ENCODE data around the gene GRM4. TPM values are rescaled to one million over a fixed set of nuclear protein-coding genes. Genes with fewer than 3 reads are reported as not detected.

Gene GRM4
- polyA plus RNA-seq, 4 donors = 0.07 to 0.09 TPM; not detected in 2

DNA sequence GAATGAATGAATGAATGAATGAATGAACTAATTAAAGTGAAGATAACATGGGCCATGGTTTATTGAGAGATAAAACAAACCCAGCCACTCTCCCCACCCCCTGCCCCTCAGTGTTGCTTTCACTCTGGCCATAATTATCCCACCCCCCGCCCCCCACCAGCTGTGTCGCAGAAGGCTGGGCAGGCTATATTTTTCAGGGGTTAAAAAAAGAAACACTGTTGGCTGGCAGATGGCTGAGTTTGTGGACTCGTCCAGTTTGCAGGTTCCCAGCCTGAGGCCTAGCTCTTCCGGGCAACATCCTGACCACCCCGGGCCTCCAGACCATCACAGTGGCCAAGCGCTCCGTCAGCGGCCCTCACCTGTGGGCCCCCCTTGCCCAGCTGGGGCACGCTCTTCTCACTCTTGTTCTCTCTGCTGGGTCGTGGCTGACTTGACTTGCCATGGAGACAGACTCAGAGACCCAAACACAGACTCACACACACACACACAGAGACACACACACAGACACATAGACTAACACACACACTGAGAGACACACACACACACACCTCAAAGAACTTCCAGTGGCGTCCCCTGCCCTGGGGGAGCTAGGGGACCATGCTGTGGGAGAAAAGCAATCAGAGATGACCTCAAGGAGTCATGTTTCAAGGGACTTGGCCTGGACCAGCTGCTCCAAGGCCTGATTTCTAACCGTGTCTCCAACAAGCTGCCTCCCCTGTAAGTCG is 2.2 kb upstream of the GRM4 start:
- FAIRE-seq (no peak), DNase-seq (no peak)
- peaks cover 12 to 92% (median 25%) of the 10 kb centered on the region in 3 donors for H3K27me3 ChIP-seq (ENCODE audit: control insufficient read depth in 3 of 3, insufficient read depth in 3 of 3, low read length in 3 of 3)
- H3K4me3 ChIP-seq (ENCODE audit: low read depth in 1 of 3, low read length in 3 of 3) = no peak overlapping the region
- H3K36me3 ChIP-seq (ENCODE audit: control insufficient read depth in 3 of 3, insufficient read depth in 2 of 3, low read depth in 1 of 3, low read length in 3 of 3) = no peaks in the 10 kb centered on the region
- no peak overlapping the region for H3K27ac ChIP-seq (ENCODE audit: low read depth in 1 of 3, low read length in 2 of 3)
- WGBS, 3 donors = 73 to 75% (median 73%) methylated on average over 13 of the region's 13 CpGs
- no peaks in the 10 kb centered on the region for H3K9me3 ChIP-seq (ENCODE audit: control insufficient read depth in 2 of 2, insufficient read depth in 1 of 2, low read depth in 1 of 2, low read length in 1 of 2)
- H3K4me1 ChIP-seq (ENCODE audit: control insufficient read depth in 3 of 3, insufficient read depth in 2 of 3, low read depth in 1 of 3, low read length in 2 of 3) = peaks cover 0 to 11% (median 0%) of the 10 kb centered on the region in 3 donors

DNA sequence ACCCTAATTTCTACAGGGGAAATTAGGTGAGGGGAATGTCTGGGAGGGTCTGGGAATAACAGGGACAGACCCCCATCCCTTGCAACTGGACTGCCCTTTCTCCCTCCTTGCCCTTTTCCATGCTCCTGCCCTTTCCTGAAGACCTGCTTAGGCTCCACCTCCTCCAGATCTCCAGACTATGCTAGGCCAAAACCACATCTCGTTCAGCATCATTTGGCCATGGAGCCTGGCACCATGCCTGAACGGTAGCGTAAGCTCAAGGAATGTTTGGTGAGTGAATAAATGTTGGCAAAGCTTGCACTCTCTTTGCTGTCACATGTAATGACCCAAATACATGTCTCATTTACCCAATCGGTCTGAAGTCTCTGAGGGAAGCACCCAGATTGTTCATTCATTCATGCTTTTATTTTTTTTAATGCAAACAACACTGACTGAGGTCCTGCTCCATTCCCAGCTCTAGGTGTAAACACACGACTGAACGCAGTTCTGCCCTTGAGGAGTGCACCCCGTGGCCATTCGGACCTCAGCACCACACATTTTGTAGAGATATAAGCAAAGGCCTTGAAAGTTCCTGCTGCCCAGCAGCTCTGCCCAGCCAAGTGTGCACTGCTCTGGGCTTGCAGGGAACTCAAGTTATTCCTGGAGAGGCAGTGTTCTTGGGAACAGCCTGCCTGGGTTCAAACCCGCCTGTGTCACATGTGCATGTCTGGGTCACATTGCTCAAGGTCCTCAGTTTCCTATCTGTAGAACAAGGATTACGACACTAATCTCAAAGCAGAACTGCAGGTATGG is 1.1 kb upstream of the GRM4 start:
- DNase-seq (no peak), FAIRE-seq (no peak)
- Histone ChIP-seq H3K4me1 (ENCODE audit: control insufficient read depth in 3 of 3, insufficient read depth in 2 of 3, low read depth in 1 of 3, low read length in 2 of 3) (peaks cover 0 to 11% (median 0%) of the 10 kb centered on the region in 3 donors), H3K36me3 (ENCODE audit: control insufficient read depth in 3 of 3, insufficient read depth in 2 of 3, low read depth in 1 of 3, low read length in 3 of 3) (no peaks in the 10 kb centered on the region), H3K9me3 (ENCODE audit: control insufficient read depth in 2 of 2, insufficient read depth in 1 of 2, low read depth in 1 of 2, low read length in 1 of 2) (no peaks in the 10 kb centered on the region), H3K27me3 (ENCODE audit: control insufficient read depth in 3 of 3, insufficient read depth in 3 of 3, low read length in 3 of 3) (peaks cover 12 to 93% (median 33%) of the 10 kb centered on the region in 3 donors), H3K4me3 (ENCODE audit: low read depth in 1 of 3, low read length in 3 of 3) (no peak overlapping the region), H3K27ac (ENCODE audit: low read depth in 1 of 3, low read length in 2 of 3) (no peak overlapping the region)
- WGBS, 3 donors = 68 to 76% (median 74%) methylated on average over 10 of the region's 10 CpGs

DNA sequence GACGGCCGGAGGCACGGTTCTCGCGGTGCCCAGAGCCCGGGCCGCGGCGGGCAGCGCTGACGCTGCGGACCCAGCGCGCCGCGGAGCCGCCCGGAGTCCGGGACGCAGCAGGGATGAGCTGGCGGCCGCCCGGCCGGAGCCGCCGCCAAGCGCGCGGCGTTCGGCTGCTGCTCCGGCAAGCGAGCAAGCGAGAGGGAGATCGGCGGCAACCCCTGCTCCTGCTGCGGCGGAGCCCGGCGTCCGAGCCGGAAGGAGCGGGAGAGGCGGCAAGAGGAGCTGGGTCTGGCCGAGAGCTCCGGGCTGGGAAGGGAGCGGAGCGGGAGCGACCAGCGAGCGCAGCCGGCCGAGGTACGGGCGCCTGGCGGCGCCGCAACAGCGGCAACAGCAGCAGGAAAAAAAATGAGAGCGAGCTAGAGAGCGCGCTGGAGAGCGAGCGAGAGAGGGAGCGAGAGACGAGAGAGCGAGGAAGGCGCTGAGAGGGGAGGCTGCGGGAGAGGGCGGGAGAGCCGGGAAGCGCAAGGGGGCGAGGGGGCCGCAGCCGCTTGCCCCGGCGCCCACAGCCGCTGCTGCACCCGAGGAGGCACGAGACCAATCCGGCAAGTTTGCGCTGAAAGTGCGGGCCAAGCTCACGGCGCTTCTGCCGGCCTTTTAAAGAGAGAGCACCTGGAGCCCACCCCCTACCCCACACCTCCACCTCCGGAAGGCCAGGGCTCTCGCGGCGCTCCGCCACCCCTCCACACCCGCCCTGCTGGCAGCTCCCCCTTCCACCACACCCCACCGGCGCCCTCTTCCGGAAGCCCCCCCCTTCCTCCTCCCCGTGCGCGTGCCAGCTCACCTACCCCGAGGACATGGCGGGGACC is 496 bp downstream of the GRM4 start:
- Histone ChIP-seq H3K4me1 (ENCODE audit: control insufficient read depth in 3 of 3, insufficient read depth in 2 of 3, low read depth in 1 of 3, low read length in 2 of 3) (peaks cover 0 to 11% (median 0%) of the 10 kb centered on the region in 3 donors), H3K9me3 (ENCODE audit: control insufficient read depth in 2 of 2, insufficient read depth in 1 of 2, low read depth in 1 of 2, low read length in 1 of 2) (no peaks in the 10 kb centered on the region), H3K27ac (ENCODE audit: low read depth in 1 of 3, low read length in 2 of 3) (no peak overlapping the region), H3K36me3 (ENCODE audit: control insufficient read depth in 3 of 3, insufficient read depth in 2 of 3, low read depth in 1 of 3, low read length in 3 of 3) (no peaks in the 10 kb centered on the region), H3K4me3 (ENCODE audit: low read depth in 1 of 3, low read length in 3 of 3) (peak overlapping the region in 1 of 3 donors; percentile 41), H3K27me3 (ENCODE audit: control insufficient read depth in 3 of 3, insufficient read depth in 3 of 3, low read length in 3 of 3) (peaks cover 12 to 94% (median 31%) of the 10 kb centered on the region in 3 donors)
- no peak for FAIRE-seq
- 0 to 1% (median 1%) methylated on average over 78 to 100 of the region's 100 CpGs for WGBS, 3 donors
- peak; percentile 2 to 51 for DNase-seq

DNA sequence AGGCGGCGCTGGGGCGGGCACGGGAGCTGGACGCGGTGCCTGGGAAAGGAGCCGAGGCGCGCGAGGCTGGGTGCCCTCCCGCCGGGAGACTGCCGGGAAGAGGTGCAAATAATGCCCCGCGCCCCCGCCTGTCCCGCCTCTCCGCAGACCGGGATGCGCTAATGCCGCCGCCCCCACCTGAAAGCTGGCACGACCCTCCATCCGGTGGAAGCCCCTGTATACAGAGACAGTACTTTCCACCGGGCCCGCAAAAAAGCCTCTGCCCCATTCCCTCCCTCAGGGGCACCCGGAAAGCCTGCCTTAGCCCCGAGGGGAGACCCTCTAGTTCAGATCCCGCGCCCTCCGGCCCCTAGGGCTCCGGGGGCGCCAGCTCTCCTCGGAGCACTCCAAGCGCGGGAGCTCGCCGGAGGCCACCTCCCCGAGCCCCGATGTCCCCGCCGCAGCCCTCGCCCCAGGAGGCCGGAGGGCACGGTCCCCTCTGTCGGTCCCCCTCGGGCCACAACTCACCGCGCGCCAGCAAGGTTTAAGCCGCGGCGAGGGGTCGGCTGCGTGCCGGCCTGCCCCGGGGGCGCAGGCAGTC is 1.2 kb downstream of the GRM4 start:
- DNase-seq (no peak), FAIRE-seq (no peak)
- Histone ChIP-seq H3K36me3 (ENCODE audit: control insufficient read depth in 3 of 3, insufficient read depth in 2 of 3, low read depth in 1 of 3, low read length in 3 of 3) (no peaks in the 10 kb centered on the region), H3K4me3 (ENCODE audit: low read depth in 1 of 3, low read length in 3 of 3) (peak overlapping the region in 1 of 3 donors; percentile 41), H3K9me3 (ENCODE audit: control insufficient read depth in 2 of 2, insufficient read depth in 1 of 2, low read depth in 1 of 2, low read length in 1 of 2) (no peaks in the 10 kb centered on the region), H3K27me3 (ENCODE audit: control insufficient read depth in 3 of 3, insufficient read depth in 3 of 3, low read length in 3 of 3) (peaks cover 12 to 94% (median 31%) of the 10 kb centered on the region in 3 donors), H3K27ac (ENCODE audit: low read depth in 1 of 3, low read length in 2 of 3) (no peak overlapping the region), H3K4me1 (ENCODE audit: control insufficient read depth in 3 of 3, insufficient read depth in 2 of 3, low read depth in 1 of 3, low read length in 2 of 3) (peaks cover 0 to 11% (median 0%) of the 10 kb centered on the region in 3 donors)
- 1 to 3% (median 3%) methylated on average over 44 to 58 of the region's 58 CpGs for WGBS, 3 donors

DNA sequence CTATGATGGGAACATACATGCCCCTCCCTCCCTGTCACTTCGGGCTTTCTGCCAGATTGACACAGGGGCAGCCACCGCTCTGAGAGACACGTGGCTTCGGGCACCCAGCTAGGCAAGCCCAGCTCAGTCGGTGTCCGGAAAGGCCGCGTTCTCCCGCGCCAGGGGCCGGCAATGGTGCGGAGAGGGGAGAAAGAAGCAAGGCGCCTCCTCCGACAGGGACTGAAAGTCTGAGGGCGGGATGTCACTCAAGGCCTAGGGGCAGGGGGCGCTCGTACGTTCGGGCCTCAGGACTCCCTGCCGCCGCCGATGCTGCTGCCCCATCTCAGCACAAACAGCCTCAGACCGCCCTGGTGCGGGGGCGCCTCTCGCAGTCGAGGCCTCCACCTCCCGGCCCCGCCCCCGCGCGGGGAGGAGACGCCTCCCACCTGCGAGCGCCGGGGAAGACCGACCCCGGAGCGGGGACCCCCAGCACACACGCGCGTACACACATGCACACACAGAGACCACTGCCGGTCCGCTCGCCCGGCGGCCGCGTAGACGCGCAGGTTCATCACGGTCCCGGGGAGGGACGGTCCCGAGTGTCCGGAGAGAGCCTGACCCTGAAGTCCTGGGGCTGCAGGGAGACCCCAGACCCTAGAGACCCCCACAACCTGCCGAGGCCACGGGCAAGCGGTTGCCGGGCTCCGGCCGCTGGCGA is 1.9 kb downstream of the GRM4 start:
- Histone ChIP-seq H3K36me3 (ENCODE audit: control insufficient read depth in 3 of 3, insufficient read depth in 2 of 3, low read depth in 1 of 3, low read length in 3 of 3) (no peaks in the 10 kb centered on the region), H3K4me1 (ENCODE audit: control insufficient read depth in 3 of 3, insufficient read depth in 2 of 3, low read depth in 1 of 3, low read length in 2 of 3) (peaks cover 0 to 11% (median 0%) of the 10 kb centered on the region in 3 donors), H3K27me3 (ENCODE audit: control insufficient read depth in 3 of 3, insufficient read depth in 3 of 3, low read length in 3 of 3) (peaks cover 14 to 93% (median 31%) of the 10 kb centered on the region in 3 donors), H3K4me3 (ENCODE audit: low read depth in 1 of 3, low read length in 3 of 3) (peak overlapping the region in 1 of 3 donors; percentile 41), H3K27ac (ENCODE audit: low read depth in 1 of 3, low read length in 2 of 3) (no peak overlapping the region), H3K9me3 (ENCODE audit: control insufficient read depth in 2 of 2, insufficient read depth in 1 of 2, low read depth in 1 of 2, low read length in 1 of 2) (no peaks in the 10 kb centered on the region)
- peak in 1 of 2 donors; percentile 35 for DNase-seq
- WGBS, 3 donors = 1 to 2% (median 1%) methylated on average over 54 to 63 of the region's 63 CpGs
- no peak for FAIRE-seq

DNA sequence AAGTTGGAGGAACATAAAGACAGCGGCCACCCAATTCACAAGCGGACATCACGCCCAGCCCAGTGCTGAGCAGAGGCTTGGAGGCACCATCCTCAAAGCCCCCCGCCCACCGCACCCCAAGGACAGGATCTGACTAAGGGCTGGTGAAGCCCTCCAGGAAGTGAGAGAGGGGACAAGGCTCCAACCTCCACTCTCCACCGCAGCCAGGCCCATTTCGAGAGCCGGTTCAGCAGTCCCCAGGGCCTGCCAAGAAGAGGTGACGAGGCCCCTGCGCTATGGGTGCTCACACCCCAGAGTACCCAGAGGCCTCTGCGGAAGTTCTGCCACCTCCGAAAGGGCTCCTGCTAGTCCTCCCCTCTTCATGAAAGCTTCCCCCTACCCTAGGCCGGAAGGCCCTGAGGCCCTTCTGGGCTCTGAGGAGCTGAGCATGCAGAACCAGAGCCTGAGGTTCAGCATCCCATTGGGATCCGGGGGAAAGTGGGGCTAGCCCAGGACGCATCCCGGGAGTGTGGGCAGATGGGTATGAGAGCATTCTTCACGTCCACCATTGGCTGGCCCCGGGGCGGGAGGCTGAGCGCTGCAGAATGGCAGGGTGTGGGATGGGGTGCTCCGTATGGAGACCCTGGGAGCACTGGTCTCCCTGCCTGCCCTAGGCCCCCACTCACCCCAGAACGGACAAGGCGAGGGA is 2.5 kb downstream of the GRM4 start:
- no peak for DNase-seq
- no peaks in the 10 kb centered on the region for H3K36me3 ChIP-seq (ENCODE audit: control insufficient read depth in 3 of 3, insufficient read depth in 2 of 3, low read depth in 1 of 3, low read length in 3 of 3)
- no peak overlapping the region for H3K27ac ChIP-seq (ENCODE audit: low read depth in 1 of 3, low read length in 2 of 3)
- FAIRE-seq = no peak
- H3K4me1 ChIP-seq (ENCODE audit: control insufficient read depth in 3 of 3, insufficient read depth in 2 of 3, low read depth in 1 of 3, low read length in 2 of 3) = peaks cover 0 to 11% (median 0%) of the 10 kb centered on the region in 3 donors
- 46 to 57% (median 48%) methylated on average over 23 of the region's 23 CpGs for WGBS, 3 donors
- H3K4me3 ChIP-seq (ENCODE audit: low read depth in 1 of 3, low read length in 3 of 3) = peak overlapping the region in 1 of 3 donors; percentile 41
- H3K27me3 ChIP-seq (ENCODE audit: control insufficient read depth in 3 of 3, insufficient read depth in 3 of 3, low read length in 3 of 3) = peaks cover 14 to 88% (median 32%) of the 10 kb centered on the region in 3 donors
- H3K9me3 ChIP-seq (ENCODE audit: control insufficient read depth in 2 of 2, insufficient read depth in 1 of 2, low read depth in 1 of 2, low read length in 1 of 2) = no peaks in the 10 kb centered on the region

All from small intestine (tissue), 7 donors.